CD14-positive monocyte (primary cell): ENCODE data around the gene SIRT7. TPM values are rescaled to one million over a fixed set of nuclear protein-coding genes. Genes with fewer than 3 reads are reported as not detected.

ENCODE experiments used
- DNase-seq, 3 donors: peaks; one replicate each; pipeline ENCODE4 v3.0.0-alpha.2; 2011 to 2022
- H2AFZ ChIP-seq: 2 replicates; pipeline ENCODE4 v1.6.0; 2012; ENCODE audit warnings: mild to moderate bottlenecking, low read depth, low read length, inconsistent platforms; ENCODE audit not compliant: insufficient read depth, poor library complexity, severe bottlenecking
- H3K27ac ChIP-seq, 2 donors: 1 replicate in 1 of 2; 2 replicates in 1 of 2; pipeline ENCODE4 v1.5.1; 2012 to 2013; ENCODE audit warnings: low read length in 2 of 2, control low read depth in 1 of 2, inconsistent platforms in 1 of 2, low read depth in 1 of 2, mild to moderate bottlenecking in 1 of 2
- H3K27me3 ChIP-seq, 2 donors: one replicate each; pipeline versions ENCODE4 v1.6.0 to v1.6.1; 2011 to 2013; ENCODE audit warnings: low read length in 2 of 2; ENCODE audit not compliant: control insufficient read depth in 2 of 2, insufficient read depth in 2 of 2
- H3K36me3 ChIP-seq, 2 donors: replicated peaks in 1 of 2; 1 replicate in 1 of 2; 2 replicates in 1 of 2; pipeline versions ENCODE4 v1.5.1 to v1.6.1; 2012 to 2013; ENCODE audit warnings: low read length in 2 of 2, control low read depth in 1 of 2, inconsistent platforms in 1 of 2, mild to moderate bottlenecking in 1 of 2; ENCODE audit not compliant: insufficient read depth in 2 of 2, control insufficient read depth in 1 of 2
- H3K4me1 ChIP-seq, 2 donors: 1 replicate in 1 of 2; 2 replicates in 1 of 2; pipeline versions ENCODE4 v1.5.1 to v1.6.1; 2012 to 2013; ENCODE audit warnings: low read length in 2 of 2, control low read depth in 1 of 2, inconsistent platforms in 1 of 2, mild to moderate bottlenecking in 1 of 2, moderate library complexity in 1 of 2; ENCODE audit not compliant: insufficient read depth in 2 of 2, control insufficient read depth in 1 of 2
- H3K4me2 ChIP-seq: replicated peaks from 2 replicates; pipeline ENCODE3; 2012; ENCODE audit warnings: low read length, moderate library complexity, mild to moderate bottlenecking; ENCODE audit not compliant: poor library complexity, severe bottlenecking; ENCODE audit errors: extremely low read depth
- H3K4me3 ChIP-seq, 3 experiments: fragments of 200-600 bp in 1 of 3; sonication (generic) in 1 of 3; replicated peaks in 1 of 3; 1 replicate in 2 of 3; 2 replicates in 1 of 3; pipeline ENCODE4 v1.5.1; 2011 to 2013; ENCODE audit warnings: low read length in 3 of 3, mild to moderate bottlenecking in 3 of 3, control low read depth in 2 of 3, low read depth in 2 of 3, inconsistent platforms in 1 of 3, moderate library complexity in 1 of 3
- H3K79me2 ChIP-seq: 2 replicates; pipeline ENCODE4 v1.6.0; 2012; ENCODE audit warnings: mild to moderate bottlenecking, control low read depth, inconsistent platforms, low read length, moderate library complexity; ENCODE audit not compliant: insufficient read depth
- H3K9ac ChIP-seq: 2 replicates; pipeline ENCODE4 v1.6.0; 2017; ENCODE audit warnings: low read length, mild to moderate bottlenecking; ENCODE audit not compliant: insufficient read depth, poor library complexity, severe bottlenecking
- H3K9me3 ChIP-seq, 2 donors: replicated peaks in 1 of 2; 1 replicate in 1 of 2; 2 replicates in 1 of 2; pipeline versions ENCODE4 v1.5.1 to v1.6.1; 2012 to 2013; ENCODE audit warnings: low read length in 2 of 2, control low read depth in 1 of 2; ENCODE audit not compliant: control insufficient read depth in 1 of 2, insufficient read depth in 1 of 2
- H4K20me1 ChIP-seq: 2 replicates; pipeline ENCODE4 v1.6.0; 2012; ENCODE audit warnings: mild to moderate bottlenecking, low read length, control low read depth, moderate library complexity; ENCODE audit not compliant: insufficient read depth
- H3K27ac Mint-ChIP-seq, 7 donors: one replicate each; pipeline ENCODE4 v1.8.0; 2020; ENCODE audit warnings: mild to moderate bottlenecking in 7 of 7, mixed read lengths in 7 of 7, moderate library complexity in 6 of 7, inconsistent platforms in 2 of 7
- H3K27me3 Mint-ChIP-seq, 3 donors: one replicate each; pipeline ENCODE4 v1.8.0; 2021 to 2022; ENCODE audit warnings: low read depth in 3 of 3, mild to moderate bottlenecking in 3 of 3, mixed read lengths in 3 of 3, moderate library complexity in 3 of 3, inconsistent platforms in 1 of 3
- H3K36me3 Mint-ChIP-seq, 2 donors: one replicate each; pipeline ENCODE4 v1.8.0; 2020; ENCODE audit warnings: mixed read lengths in 2 of 2, inconsistent platforms in 1 of 2, mild to moderate bottlenecking in 1 of 2
- H3K4me1 Mint-ChIP-seq: one replicate; pipeline ENCODE4 v1.8.0; 2020; ENCODE audit warnings: mild to moderate bottlenecking, mixed read lengths
- H3K4me3 Mint-ChIP-seq, 2 donors: one replicate each; pipeline ENCODE4 v1.8.0; 2020; ENCODE audit warnings: mild to moderate bottlenecking in 2 of 2, mixed read lengths in 2 of 2, moderate library complexity in 1 of 2
- H3K9me3 Mint-ChIP-seq, 7 donors: one replicate each; pipeline ENCODE4 v1.8.0; 2020 to 2022; ENCODE audit warnings: mixed read lengths in 7 of 7, mild to moderate bottlenecking in 6 of 7, moderate library complexity in 6 of 7, inconsistent platforms in 2 of 7
- CTCF ChIP-seq: fragments of 200-600 bp; IDR thresholded peaks from one replicate; pipeline ENCODE4 v1.8.0; 2022; ENCODE audit warnings: antibody characterized with exemption, mild to moderate bottlenecking
- WGBS: methylation state at CpG from one replicate; pipeline ENCODE4 v1.1.5; 2013; ENCODE audit warnings: missing lambda C conversion rate; ENCODE audit not compliant: insufficient coverage; 5-methylcytosine and 5-hydroxymethylcytosine counted together
- intact Hi-C, 2 donors: fragments of 100-400 bp; cut with micrococcal nuclease; formaldehyde crosslinking; loops; one replicate each; pipeline versions ENCODE4 v1.15.0 to v1.15.1; 2023
- polyA plus RNA-seq, 3 donors: library from polyadenylated mRNA; depleted of rRNA in 1 of 3; unstranded in 2 of 3; stranded (reverse) in 1 of 3; fragments of 300-500 nt in 2 of 3; fragments of >200 nt in 1 of 3; fragmentation: Illumina TruSeq in 2 of 3; gene quantifications; 1 replicate in 2 of 3; 2 replicates in 1 of 3; pipeline ENCODE4 v1.2.3, GENCODE V29; 2012 to 2021

Gene SIRT7
- polyA plus RNA-seq, 3 donors: 22.5 to 73.5 (median 23.7) TPM

DNA sequence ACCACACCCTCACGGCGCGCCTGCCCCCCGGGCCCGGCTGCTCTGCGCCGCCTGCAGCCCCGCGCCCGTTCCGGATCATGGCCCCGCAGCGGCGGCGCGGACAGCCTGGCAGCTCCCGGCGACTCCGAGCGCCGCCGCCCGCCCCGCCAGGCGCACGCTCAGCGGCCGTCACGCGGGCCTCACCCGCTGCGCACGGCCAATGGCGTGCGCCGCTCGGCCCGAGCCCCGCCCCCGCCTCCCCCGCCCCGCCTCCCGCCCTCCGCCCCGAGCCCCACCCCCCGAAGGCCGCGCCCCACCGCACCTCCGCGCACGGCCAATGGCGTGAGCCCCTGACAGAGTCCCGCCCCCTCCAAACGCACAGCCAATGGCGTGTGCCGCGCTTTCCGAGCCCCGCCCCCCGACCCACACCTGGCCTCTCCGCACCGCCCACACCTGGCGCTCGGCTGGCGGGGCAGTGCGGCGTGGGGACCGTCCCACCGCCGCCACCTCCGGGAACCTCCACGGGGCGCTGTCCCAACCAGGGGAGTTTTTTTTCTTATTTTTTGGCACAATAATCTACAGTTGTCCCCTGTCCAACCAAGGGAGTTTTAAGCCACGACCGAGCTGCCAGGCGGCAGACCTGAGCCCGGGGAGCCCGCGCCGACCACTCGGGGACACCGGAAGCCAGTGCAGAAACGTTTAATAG is 6.6 kb downstream of the SIRT7 start, which contains the start of gene PCYT2:
PCYT2 (minus strand) TSS at position 123 of the 685 bp plus-strand sequence; CDS start at position 79, 44 bp downstream.
- Histone ChIP-seq H3K9ac (peak within 1 kb of the TSS; percentile 51), H3K27ac (no peak within 1 kb of the TSS), H3K9me3 (no peaks in the 10 kb centered on the region), H3K36me3 (peaks cover 52 to 59% of the 10 kb centered on the region in 2 donors), H3K4me2 (peak within 1 kb of the TSS; percentile 96), H3K4me3 (peak within 1 kb of the TSS; percentile 56 to 81 (median 59)), H3K79me2 (peaks cover 42% of the 10 kb centered on the region), H2AFZ (peak within 1 kb of the TSS; percentile 75), H4K20me1 (peaks cover 61% of the 10 kb centered on the region), H3K4me1 (peaks cover 23 to 29% of the 10 kb centered on the region in 2 donors), H3K27me3 (no peaks in the 10 kb centered on the region)
- peak within 1 kb of the TSS in 4 of 7 donors; percentile 15 to 75 (median 62) for H3K27ac Mint-ChIP-seq
- H3K9me3 Mint-ChIP-seq: peaks cover 0 to 3% (median under 1%) of the 10 kb centered on the region in 7 donors
- H3K4me1 Mint-ChIP-seq: peaks cover 31% of the 10 kb centered on the region
- H3K4me3 Mint-ChIP-seq: peak within 1 kb of the TSS; percentile 87 to 94
- no peak for TF ChIP-seq CTCF
- no peaks in the 10 kb centered on the region for H3K27me3 Mint-ChIP-seq
- DNase-seq: peak; percentile 75 to 88 (median 81)
- peaks cover 52 to 67% of the 10 kb centered on the region in 2 donors for H3K36me3 Mint-ChIP-seq
- 8% methylated on average over 46 of the region's 84 CpGs for WGBS
- intact Hi-C loops: loop anchor here in 1 of 2 donors (10.0 kb wide), 1 partner anchor 47 kb away; the partner anchor contains the start of gene P4HB

- Mint-ChIP-seq H3K27ac (no peak overlapping the region), H3K27me3 (no peaks in the 10 kb centered on the region), H3K36me3 (peaks cover 54 to 67% of the 10 kb centered on the region in 2 donors), H3K9me3 (no peaks in the 10 kb centered on the region), H3K4me3 (peak overlapping the region; percentile 87 to 94), H3K4me1 (peaks cover 26% of the 10 kb centered on the region)
- DNase-seq: no peak
- peak overlapping the region; percentile 96 for H3K4me2 ChIP-seq
- H4K20me1 ChIP-seq: peaks cover 56% of the 10 kb centered on the region
- peaks cover 18 to 23% of the 10 kb centered on the region in 2 donors for H3K4me1 ChIP-seq
- peak overlapping the region; percentile 51 for H3K9ac ChIP-seq
- H3K9me3 ChIP-seq: no peaks in the 10 kb centered on the region
- H3K36me3 ChIP-seq: peaks cover 57 to 62% of the 10 kb centered on the region in 2 donors
- no peak for TF ChIP-seq CTCF
- peaks cover 36% of the 10 kb centered on the region for H3K79me2 ChIP-seq
- no peaks in the 10 kb centered on the region for H3K27me3 ChIP-seq
- no peak overlapping the region for H3K27ac ChIP-seq
- under 1% methylated on average over 55 of the region's 55 CpGs for WGBS
- peak overlapping the region; percentile 75 for H2AFZ ChIP-seq
- peak overlapping the region; percentile 56 to 81 (median 59) for H3K4me3 ChIP-seq
- intact Hi-C loops: loop anchor here in 1 of 2 donors (10.0 kb wide), 1 partner anchor 46 kb away; the partner anchor contains the start of gene P4HB
Measured at GRCh38 chr17:81910840-81911276, 7.1 kb downstream of the SIRT7 start.
